Activated naive CD8-positive, alpha-beta T cell treated with anti-CD3 and anti-CD28 coated beads, Interleukin-2, amount 50 U/mL, for 16 hours (primary cell): ENCODE measurements around the gene POLR2C.
"Not testable (repeated sequence)": the region's sequence is repeated elsewhere in the genome, so short reads cannot be mapped to it uniquely, and the experiment has no call there.

ENCODE experiments used
- DNase-seq: peaks from one replicate; pipeline ENCODE4 v3.0.0-alpha.2; 2020; ENCODE audit warnings: low read depth, low spot score

Gene POLR2C

DNA sequence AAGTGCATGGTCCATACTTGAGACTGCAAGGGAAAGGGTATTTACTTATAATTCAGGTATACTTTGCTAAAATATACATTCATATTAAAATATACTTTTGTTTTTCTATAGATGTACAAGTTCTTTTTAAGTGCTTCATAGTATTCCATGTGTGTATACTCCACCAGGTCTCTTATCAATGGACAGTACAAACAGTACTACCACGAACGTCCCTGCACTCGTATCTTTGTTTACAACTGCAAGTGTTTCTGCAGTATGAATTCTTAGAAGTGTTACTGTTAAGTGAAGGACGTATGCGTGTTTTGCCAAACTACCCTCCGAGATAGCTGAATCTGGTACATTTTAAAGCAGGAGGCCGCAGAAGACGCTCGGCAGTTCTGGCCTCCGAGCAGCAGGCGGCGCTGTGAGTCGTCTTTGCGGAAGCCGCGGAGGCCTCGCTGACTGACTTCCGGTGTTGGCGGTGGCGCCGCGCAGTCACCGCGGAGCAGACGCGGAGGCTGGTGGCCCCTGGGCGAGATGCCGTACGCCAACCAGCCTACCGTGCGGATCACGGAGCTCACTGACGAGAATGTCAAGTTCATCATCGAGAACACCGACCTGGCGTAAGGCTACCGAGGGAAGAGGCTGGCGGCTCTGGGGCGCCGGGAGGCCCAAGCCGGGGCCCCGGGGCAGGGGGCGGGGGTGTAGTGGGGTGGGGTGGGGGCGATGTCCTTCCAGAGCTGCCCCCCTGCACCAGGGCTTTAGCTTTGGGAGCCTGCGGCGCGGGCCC, at the start of gene POLR2C:
TSS of gene POLR2C (plus strand) at position 471 of the 769 bp plus-strand sequence. CDS start at position 517, 46 bp downstream.
- DNase-seq, result peak; percentile 82

DNA sequence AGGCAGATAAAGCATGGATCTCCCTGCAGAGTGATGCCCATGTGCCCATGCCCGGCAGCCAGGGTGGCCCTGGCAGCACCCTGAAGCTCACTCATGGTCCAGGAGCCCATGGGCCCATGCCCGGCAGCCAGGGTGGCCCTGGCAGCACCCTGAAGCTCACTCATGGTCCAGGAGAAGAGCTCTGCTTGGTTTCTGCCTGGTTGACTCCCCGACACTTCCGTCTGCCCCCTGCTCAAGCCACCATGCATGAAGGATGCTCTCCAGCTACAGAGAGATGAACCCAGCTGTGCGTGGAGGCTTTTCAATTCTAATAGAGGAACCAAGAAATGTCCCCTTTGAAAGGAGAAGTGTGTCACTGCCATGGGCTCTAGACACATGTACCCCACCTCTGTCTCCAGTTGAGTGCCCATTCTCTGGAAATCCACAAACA, 49.2 kb upstream of the POLR2C start:
- no peak for DNase-seq

DNA sequence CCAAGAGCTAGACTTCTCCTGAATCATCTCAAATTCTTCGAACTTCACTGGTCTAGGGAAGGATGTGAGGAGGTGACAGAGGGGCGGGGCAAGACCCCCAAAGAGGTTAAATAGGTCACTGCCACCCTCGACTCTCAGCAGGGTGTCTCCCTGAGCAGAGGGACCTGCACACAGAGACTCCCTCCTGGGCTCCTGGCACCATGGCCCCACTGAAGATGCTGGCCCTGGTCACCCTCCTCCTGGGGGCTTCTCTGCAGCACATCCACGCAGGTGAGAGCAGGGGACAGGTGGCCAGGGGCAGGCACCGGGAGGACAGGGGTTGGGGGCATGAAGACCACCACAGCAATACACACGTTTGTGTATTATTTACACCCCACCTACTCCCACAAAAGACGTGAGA, 48.7 kb upstream of the POLR2C start:
- DNase-seq, result no peak

DNA sequence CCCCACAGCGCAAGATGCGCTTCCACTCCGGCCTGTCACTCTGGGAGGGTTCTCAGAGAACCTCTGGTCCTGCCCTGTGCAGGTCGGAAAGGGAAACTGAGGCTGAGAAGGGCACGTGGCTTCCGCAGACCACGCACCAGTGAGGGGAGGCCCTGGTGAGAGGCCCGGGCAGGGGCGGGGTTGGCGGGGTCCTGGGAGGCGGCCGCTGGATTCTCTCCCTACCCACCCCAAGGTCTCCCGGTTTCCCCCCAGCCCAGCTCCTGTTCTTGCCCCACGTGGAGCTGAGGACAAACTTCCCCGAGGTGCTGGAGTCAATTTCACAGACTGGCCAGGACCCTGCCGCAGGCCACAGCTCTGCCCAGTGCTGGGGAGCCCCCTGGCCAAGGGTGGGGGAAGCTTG, 46.4 kb upstream of the POLR2C start:
- DNase-seq, result no peak

DNA sequence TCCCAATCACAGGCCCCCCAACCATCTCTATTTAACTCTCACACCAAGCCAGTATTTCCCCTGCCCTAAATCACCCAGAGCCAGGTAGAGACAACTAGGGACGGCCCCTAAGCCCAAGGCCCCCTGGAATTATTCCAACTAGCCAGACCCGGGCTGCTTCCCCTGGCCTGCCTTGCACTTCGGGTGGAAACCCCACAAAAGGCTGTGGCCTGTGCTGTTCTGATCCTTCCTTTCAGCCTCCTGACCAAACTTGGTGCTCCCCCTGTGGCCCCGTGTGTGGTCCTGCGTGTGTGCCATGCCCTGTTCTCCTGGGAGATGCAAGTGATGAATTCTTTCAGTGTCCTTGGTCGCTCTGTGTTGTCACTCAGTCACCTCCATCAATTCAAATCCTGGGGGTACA, 43.0 kb upstream of the POLR2C start:
- no peak for DNase-seq

DNA sequence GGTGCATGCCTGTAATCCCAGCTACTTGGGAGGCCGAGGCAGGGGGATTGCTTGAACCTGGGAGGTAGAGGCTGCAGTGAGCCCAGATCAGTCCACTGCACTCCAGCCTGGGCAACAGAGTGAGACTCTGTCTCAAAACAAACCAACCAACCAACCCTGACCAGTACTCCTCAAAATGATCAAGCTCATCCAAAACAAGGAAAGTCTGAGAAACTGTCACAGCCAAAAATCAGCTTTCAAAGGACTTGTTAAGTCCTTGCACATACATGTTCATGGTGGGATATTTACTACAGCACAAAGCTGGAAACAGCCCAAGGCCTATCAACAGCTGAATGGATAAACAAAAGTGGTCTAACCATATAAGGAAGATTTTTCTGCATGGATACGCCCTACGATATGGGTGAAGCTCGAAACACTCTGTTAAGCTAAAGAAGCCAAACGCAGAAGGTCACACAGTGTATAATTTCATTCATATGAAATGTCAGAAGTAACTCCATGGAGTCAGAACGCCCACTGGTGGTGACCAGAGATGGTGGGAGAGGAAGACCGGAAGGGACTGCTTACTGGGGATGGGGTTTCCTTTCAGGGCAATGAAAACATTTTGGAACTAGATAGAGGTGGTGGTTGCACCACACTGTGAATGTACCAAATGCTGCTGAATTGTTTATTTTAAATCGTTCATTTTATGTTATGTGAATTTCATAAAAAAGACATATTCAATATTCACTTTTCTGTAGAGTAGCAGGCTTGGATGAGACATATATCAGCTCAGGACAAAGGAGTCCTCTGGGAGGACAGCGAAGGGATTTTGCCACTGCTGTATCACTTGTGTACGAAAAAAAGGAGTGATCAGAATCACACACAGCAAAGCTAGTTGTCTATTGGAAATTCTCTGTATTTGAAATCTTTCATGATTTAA, 40.2 kb upstream of the POLR2C start:
- DNase-seq, result no peak

DNA sequence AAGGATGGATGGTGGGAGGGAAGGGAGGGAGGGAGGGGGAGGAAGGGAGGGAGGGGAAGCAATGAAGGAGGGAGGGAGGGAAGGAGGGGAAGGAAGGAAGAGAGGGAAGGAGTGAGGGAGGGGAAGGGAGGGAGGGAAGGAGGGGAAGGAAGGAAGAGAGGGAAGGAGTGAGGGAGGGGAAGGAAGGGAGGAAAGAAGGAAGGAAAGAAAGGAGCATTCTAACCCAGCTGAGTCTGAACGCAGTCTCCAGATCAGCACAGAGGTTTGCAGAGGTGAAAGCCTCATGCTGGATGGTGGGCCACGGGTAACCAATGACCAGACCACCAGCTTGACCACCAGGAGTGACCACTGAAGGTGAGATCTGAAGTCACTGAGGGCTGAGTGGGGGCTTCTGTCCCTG, 39.3 kb upstream of the POLR2C start:
- no peak for DNase-seq

DNA sequence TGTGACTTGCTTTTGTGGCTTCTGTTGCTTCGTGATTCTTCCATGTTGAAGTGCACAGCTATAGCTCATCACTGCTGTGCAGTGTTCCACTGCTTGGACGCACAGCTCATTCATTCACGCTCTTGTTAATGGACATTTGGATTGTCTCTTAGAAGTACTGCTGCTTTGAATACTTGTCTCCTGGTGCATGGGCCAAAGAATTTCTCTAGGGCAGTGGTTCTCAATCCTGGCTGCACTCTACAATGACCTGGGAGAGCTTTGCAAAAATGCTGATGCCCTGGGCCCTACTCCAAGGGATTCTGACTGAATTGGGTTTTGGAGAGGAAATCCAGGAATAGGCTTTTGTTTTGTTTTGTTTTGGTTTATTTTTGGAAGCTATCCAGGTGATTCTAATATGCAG, 37.9 kb upstream of the POLR2C start:
- DNase-seq, result no peak

DNA sequence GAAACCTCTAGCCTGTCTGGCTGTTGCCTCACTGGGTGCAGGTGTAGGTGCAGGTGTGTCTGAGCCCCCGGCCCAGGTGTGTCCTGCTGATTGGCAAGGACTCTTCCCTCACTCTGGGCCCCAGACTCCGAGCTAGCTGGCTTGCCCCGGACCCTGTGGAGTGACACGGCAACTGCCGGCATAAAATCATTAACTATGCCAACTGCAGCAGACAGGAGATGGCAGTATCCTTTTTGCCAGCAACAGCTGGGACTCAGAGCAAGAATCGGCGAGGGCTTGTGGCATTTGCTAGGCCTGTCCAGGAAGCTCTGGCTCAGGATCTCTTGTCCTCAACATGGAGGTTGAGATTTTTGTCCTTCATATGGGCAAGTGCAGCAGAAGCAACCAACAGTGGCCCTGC, 36.1 kb upstream of the POLR2C start:
- DNase-seq, result no peak

DNA sequence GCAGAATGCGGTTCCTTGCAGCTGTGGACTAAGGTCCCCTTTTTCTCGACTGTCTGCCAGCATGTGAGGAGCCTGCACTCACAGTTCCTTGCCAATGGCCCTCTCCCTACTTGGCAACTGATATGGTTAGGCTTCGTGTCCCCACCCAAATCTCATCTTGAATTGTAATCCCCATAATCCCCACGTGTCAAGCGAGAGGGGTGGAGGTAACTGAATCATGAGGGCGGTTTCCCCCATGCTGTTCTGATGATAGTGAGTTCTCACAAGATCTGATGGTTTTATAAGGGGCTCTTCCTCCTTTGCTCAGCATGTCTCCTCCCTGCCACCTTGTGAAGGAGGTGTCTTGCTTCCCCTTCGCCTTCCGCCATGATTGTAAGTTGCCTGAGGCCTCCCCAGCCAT, 35.2 kb upstream of the POLR2C start:
- no peak for DNase-seq

DNA sequence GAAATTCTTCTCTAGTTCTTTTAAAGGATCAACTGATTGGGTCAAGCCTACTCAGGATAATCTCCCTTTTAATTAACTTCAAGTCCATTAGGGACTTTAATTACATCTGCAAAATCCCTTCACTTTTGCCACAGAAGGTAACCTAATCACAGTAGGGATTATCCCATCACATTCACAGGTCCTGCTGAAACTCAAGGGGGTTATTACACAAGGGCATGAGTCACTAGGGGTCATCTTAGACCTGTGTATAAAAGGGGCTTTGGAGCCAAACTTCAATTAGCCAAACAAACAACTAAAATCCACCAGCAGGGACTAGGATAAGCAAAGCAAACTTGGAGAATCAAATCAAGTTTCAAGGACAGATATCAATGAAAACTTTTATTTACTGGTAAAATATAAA, 34.7 kb upstream of the POLR2C start:
- no peak for DNase-seq

DNA sequence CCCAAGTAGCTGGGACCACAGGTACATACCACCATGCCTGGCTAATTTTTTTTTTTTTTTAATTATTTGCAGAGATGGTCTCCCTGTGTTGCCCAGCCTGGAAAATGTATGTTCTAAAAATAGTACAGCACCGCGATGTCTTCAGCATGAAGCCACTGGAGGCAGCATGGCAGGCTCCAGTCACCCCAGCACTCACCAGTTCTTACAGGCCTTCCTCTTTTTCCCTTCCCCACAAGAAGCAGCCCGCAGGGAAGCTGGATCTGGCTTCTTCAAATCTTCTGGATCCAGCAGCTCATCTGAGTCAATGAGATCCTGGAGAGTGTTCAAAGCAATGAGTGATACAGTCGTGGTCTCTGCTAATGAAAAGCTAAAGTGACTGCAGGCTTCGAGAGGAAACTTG, 31.5 kb upstream of the POLR2C start:
- DNase-seq, result no peak

DNA sequence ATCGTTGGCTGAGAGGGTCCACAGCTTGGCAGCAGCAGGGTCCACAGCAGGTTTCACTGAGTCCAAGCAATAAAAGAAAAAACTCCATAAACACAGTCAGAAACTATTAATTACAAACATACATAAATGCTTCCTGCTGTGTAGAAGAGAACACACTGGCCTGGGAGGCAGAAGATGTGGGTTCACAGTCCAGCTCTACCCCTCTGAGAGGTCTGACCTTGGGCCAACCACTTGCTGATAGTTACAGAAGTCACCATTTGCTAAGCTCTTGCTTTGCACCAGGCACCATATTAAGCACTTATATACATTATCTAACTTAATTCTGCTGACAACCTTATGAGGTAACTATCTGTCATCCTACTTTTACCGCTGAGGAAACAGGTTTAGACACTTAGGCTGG, 30.0 kb upstream of the POLR2C start:
- DNase-seq, result no peak

DNA sequence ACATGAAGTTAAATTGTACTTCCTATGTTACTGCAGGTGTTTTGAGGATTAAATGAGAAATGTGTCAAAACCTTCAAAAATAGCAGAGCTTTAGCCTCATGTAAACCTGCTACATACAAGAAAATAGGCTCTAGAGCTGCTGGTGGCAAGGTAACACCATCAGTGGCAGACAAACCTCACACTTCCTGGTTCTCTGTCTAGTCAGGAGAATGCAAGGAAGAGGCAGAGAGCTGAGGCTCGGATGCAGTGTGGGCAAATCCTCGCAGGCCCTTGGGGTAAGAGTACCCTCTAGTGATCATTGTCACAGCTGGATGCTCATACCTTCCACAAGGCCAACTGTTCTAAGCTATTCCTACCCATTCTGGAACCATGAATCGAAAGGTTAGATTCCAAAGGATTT, 29.5 kb upstream of the POLR2C start:
- no peak for DNase-seq

DNA sequence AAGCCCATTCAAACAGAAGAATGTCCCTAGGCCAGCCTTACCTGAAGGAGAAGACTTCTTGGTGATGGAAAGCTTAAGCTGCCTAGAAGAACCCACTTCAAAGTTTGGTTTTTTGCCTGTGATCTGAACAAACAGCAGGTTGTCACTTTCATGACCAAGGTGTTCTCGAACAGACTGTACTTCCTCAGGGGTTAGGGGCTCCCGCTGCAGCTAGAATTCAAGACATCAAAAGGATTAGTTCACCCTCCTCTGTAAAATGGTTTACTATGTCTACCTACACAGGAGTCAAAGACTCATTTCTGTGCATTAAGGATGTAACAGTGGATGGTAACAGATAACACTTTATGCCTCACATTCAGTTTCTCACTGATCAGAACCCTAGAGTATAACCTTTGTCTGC, 28.5 kb upstream of the POLR2C start:
- DNase-seq, result no peak

DNA sequence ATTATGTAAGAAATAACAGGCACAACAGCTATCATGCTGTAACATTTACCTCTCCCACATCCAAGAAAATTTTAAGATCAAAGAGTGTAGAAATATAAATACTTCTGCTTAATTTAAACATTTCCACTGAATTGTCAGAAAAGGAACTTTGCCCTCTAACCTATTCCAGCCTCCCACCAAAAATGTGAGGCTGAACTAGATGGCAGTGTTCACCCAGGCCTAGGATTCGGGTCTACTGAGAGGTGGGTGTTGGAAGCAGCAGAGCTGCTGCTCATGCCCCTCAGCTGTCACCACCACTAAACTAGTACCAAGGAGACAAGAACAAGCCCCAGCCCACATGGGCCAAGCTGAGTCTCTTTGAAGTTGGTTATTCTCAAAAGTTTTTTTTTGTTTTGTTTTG, 26.6 kb upstream of the POLR2C start:
- DNase-seq, result no peak

DNA sequence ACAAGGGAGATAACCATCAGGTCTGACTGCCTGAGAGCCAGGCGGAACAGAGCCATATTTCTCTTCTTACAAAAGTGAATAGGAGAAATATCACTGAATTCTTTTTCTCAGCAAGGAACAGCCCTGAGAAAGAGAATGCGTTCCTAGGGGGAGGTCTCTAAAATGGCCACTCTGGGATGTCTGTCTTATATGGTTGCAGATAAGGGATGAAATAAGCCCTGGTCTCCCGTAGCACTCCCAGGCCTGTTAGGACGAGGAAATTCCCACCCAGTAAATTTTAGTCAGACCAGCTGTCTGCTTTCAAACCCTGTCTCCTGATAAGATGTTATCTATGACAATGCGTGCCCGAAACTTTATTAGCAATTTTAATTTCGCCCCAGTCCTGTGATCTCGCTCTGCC, 22.5 kb upstream of the POLR2C start:
- not testable (repeated sequence) for DNase-seq

DNA sequence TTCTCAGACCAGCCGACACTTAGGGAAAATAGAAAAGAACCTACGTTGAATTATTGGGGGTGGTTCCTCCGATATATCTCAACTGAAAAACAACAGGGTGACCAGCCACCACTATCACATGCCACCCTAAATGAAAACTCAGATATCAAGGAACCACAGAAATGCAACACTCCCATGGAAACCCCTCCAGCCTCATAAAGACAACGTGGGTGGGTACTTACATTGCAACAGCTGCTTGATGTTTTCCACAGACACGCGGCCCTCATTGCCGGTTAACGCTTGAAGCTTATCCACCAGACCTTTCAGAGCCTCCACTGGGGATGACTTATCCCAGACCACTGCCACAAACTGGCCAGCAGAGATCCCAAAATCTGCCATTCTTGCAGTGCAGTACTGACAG, 21.9 kb upstream of the POLR2C start:
- DNase-seq, result not testable (repeated sequence)

DNA sequence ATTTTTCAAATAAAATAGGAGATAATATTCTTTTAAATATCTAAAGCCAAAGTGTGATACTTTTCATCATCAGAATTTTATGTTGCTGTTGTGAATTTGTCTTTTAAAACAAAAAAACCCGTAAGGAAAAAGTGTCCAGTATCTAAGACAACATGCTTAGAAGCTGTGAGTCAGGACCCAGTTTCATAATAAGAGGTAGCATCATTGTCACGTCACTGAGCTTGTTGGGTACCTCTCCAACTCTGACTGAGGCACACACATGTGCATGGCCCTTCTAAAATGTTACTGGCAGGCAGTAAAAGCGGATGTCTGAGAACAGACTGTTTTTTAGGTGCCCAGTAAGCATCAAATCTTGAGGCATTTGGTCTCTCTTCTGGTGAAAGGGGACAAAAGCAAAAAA, 17.8 kb upstream of the POLR2C start:
- DNase-seq, result no peak

DNA sequence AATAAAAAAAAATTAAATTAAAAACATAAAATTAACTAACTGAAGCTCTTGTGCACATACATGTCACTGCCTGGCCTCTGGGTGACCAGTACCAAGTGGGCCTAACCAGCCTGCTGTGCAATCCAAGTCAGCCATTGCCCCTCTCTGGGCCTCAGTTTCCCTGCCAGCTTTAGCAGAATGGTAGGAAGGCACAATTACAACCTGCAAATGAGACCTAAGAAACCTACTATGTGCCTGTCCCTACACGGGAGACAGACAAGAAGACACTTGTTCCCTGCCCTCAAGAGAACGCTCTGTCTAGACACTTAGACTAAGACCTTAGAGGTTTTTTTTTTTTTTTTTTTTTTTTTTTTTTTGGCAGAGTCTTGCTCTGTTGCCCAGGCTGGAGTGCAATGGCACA, 17.0 kb upstream of the POLR2C start:
- no peak for DNase-seq

DNA sequence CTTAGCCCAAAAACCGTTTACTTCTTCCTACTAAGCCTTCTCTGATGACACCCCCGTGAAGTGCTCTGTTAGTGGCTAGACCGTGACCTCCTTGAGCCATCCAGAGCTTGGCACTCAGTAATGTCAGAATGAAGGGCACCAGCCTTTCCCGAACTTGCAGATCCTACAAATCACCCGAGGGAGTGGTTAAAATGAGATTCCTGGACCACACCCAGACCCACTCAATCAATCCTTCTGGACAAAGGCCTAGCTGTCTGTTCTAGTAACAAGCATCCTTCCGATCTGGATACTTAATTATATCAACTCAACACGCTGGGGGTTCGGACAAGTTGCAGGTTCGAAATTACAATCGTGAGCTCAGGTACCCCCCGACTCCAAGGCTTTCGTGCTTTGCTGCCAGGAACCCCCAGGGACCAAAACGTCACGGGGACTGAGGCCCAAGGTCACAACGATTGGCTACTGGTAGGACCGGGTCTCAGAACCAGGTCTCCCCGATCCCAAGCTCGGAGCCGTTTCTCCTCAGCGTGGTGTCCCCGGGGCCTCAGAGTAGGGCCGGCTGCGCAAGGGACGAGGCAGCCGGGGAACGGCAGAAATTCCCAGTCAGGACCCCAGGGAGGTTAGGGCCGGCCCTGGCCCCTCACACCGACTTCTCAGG, 15.8 kb upstream of the POLR2C start:
- DNase-seq, result no peak

DNA sequence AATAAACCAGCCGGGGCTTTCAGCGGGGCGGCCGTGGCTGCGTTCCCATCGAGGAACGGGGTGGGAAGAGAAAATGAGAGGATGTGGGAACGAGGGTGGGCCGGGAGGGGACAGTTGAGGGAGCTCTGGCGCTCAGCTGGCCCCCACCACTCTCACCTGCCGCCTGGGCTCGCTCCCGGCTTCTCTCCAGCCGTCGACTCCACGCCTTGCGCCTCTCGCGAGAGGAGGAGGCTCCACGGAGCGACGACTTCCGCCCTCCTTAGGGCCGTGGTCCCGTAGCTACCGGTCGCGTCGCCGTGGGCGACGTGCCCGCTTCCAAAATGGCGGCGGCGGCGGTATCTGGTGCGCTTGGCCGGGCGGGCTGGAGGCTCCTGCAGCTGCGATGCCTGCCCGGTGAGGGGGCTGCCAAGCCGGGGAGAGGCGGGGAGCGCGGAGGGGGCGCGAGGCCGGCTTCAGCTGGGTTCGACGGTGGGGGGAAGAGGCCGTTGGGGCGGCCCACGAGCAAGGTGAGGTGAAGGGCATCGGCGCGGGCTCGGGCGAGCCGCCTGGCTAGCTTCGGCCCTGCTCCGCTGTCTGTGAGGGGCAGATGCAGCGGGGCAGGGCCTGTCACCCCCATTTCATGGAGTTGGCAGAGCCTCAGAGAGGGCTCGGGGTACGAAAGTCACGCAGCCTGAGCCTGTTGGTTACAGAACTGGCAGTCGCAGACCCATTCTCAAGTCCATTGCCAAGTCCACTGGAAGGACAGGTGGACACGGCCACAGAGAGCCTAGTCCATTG, 15.1 kb upstream of the POLR2C start, which contains the start of the genes CIAPIN1 and COQ9:
TSS of gene CIAPIN1 (minus strand) at position 200 of the 777 bp plus-strand sequence. CDS start 6,457 bp downstream, outside the sequence.
TSS of gene COQ9 (plus strand) at position 294 of the 777 bp plus-strand sequence. CDS start at position 321, 27 bp downstream.
- peak; percentile 82 for DNase-seq
